Endothelial cell of umbilical vein (primary cell): ENCODE data around the gene OVCH1. TPM values are rescaled to one million over a fixed set of nuclear protein-coding genes. Genes with fewer than 3 reads are reported as not detected.

Experiments
- BruUV-seq: library from RNA; stranded (reverse); fragments of 400-500 nt; replicated peaks from 2 replicates; lab custom pipeline; 2021; lab: Mats Ljungman, UMichigan
- CTCF ChIA-PET: fragments of 300-600, 350-600 bp; sonication (Branson Sonifier 250); formaldehyde crosslinking; loops from one replicate; lab custom pipeline; 2021; ENCODE audit warnings: antibody characterized with exemption, inconsistent platforms; lab: Charles Lee
- POLR2A ChIA-PET: fragments of 300-600, 350-600 bp; sonication (Branson Sonifier 250); formaldehyde crosslinking; loops from one replicate; lab custom pipeline; 2021; ENCODE audit warnings: antibody characterized with exemption, inconsistent platforms; lab: Charles Lee
- DNase-seq: peaks from one replicate; pipeline ENCODE4 v3.0.0-alpha.2; 2011; ENCODE audit warnings: low read depth, low spot score
- FAIRE-seq: peaks from 2 replicates; lab custom pipeline; 2011; peaks lifted over from hg19 to GRCh38; lab: Jason Lieb, UNC
- H2AFZ ChIP-seq: 2 replicates; pipeline ENCODE4 v1.6.0; 2012; ENCODE audit warnings: low read depth, low read length, control low read depth, inconsistent platforms
- H3K27ac ChIP-seq: 2 replicates; pipeline ENCODE4 v1.5.1; 2011; ENCODE audit warnings: low read depth, mild to moderate bottlenecking, control low read depth, low read length, moderate library complexity; ENCODE audit not compliant: insufficient read depth
- H3K27me3 ChIP-seq, 2 experiments: 2 replicates each; pipeline versions ENCODE4 v1.6.0 to v1.6.1; 2011; ENCODE audit warnings: low read length in 2 of 2, mixed read lengths in 1 of 2; ENCODE audit not compliant: control insufficient read depth in 2 of 2, insufficient read depth in 2 of 2
- H3K36me3 ChIP-seq, 2 experiments: 2 replicates in 1 of 2; 3 replicates in 1 of 2; pipeline ENCODE4 v1.5.1; 2011; ENCODE audit warnings: low read length in 2 of 2, mild to moderate bottlenecking in 1 of 2, moderate library complexity in 1 of 2; ENCODE audit not compliant: control insufficient read depth in 2 of 2, insufficient read depth in 2 of 2; ENCODE audit errors: extremely low read depth in 1 of 2
- H3K4me1 ChIP-seq: 3 replicates; pipeline ENCODE4 v1.5.1; 2011; ENCODE audit warnings: mild to moderate bottlenecking, low read length; ENCODE audit not compliant: control insufficient read depth, insufficient read depth; ENCODE audit errors: extremely low read depth
- H3K4me2 ChIP-seq: 2 replicates; pipeline ENCODE4 v1.6.1; 2011; ENCODE audit warnings: low read length, control low read depth, mixed read lengths; ENCODE audit not compliant: insufficient read depth
- H3K4me3 ChIP-seq, 3 experiments: fragments of 200-600 bp in 1 of 3; sonication (generic), shearing (Covaris generic) in 1 of 3; replicated peaks in 1 of 3; 2 replicates each; pipeline ENCODE4 v1.5.1; 2011 to 2016; ENCODE audit warnings: control low read depth in 3 of 3, low read length in 3 of 3, mild to moderate bottlenecking in 2 of 3, inconsistent platforms in 1 of 3, low read depth in 1 of 3, moderate library complexity in 1 of 3; ENCODE audit not compliant: insufficient read depth in 1 of 3
- H3K79me2 ChIP-seq: 2 replicates; pipeline ENCODE4 v1.6.0; 2012; ENCODE audit warnings: low read length, inconsistent platforms; ENCODE audit not compliant: control insufficient read depth, insufficient read depth
- H3K9ac ChIP-seq: replicated peaks from 2 replicates; pipeline ENCODE3; 2011; ENCODE audit warnings: low read length, control low read depth; ENCODE audit not compliant: insufficient read depth; ENCODE audit errors: extremely low read depth
- H3K9me1 ChIP-seq: replicated peaks from 3 replicates; pipeline ENCODE4 v1.6.0; 2011; ENCODE audit warnings: mild to moderate bottlenecking, low read length; ENCODE audit not compliant: control insufficient read depth, insufficient read depth; ENCODE audit errors: extremely low read depth
- H3K9me3 ChIP-seq: replicated peaks from 2 replicates; pipeline ENCODE4 v1.5.1; 2012; ENCODE audit warnings: low read length, inconsistent platforms; ENCODE audit not compliant: control insufficient read depth, insufficient read depth
- H4K20me1 ChIP-seq: replicated peaks from 2 replicates; pipeline ENCODE3; 2011; ENCODE audit warnings: mild to moderate bottlenecking, low read length; ENCODE audit not compliant: control insufficient read depth, insufficient read depth; ENCODE audit errors: extremely low read depth
- CTCF ChIP-seq, 2 donors: IDR thresholded peaks; 1 replicate in 1 of 2; 2 replicates in 1 of 2; pipeline ENCODE4 v1.5.1; 2011; ENCODE audit warnings: low read length in 2 of 2, mild to moderate bottlenecking in 2 of 2, moderate library complexity in 2 of 2, control low read depth in 1 of 2, inconsistent platforms in 1 of 2, low read depth in 1 of 2; ENCODE audit not compliant: insufficient read depth in 1 of 2; ENCODE audit errors: extremely low read depth in 1 of 2
- EZH2 ChIP-seq: IDR thresholded peaks from 2 replicates; pipeline ENCODE4 v1.6.1; 2012; ENCODE audit warnings: borderline replicate concordance, low read depth, mild to moderate bottlenecking, moderate library complexity, low read length, inconsistent platforms; ENCODE audit not compliant: severe bottlenecking
- FOS ChIP-seq: IDR thresholded peaks from 2 replicates; pipeline ENCODE4 v1.6.1; 2011; ENCODE audit warnings: mild to moderate bottlenecking, low read length, moderate library complexity, borderline replicate concordance; ENCODE audit not compliant: insufficient read depth
- GATA2 ChIP-seq: IDR thresholded peaks from 2 replicates; pipeline ENCODE4 v1.7.0; 2011; ENCODE audit warnings: low read depth, mild to moderate bottlenecking, moderate library complexity, mixed read lengths, low read length; ENCODE audit not compliant: insufficient read length, insufficient read depth
- JUN ChIP-seq: IDR thresholded peaks from 2 replicates; pipeline ENCODE4 v1.6.1; 2011; ENCODE audit warnings: borderline replicate concordance, low read depth; ENCODE audit not compliant: insufficient read length, insufficient read depth
- MAX ChIP-seq: IDR thresholded peaks from 2 replicates; pipeline ENCODE4 v1.6.1; 2011; ENCODE audit not compliant: insufficient read depth, insufficient read length
- MYC ChIP-seq: IDR thresholded peaks from one replicate; pipeline ENCODE4 v1.6.1; 2011; ENCODE audit warnings: mild to moderate bottlenecking, low read depth, low read length
- POLR2A ChIP-seq: IDR thresholded peaks from 2 replicates; pipeline ENCODE4 v1.6.1; 2012; ENCODE audit warnings: low read depth, mild to moderate bottlenecking, control low read depth, low read length
- POLR2AphosphoS5 ChIP-seq: IDR thresholded peaks from 2 replicates; pipeline ENCODE4 v1.6.1; 2012; ENCODE audit warnings: low read depth, mild to moderate bottlenecking, control low read depth, low read length, moderate library complexity; ENCODE audit not compliant: insufficient read depth
- dilution Hi-C: fragments of 300-500 bp; cut with MboI; formaldehyde crosslinking; loops from one replicate; pipeline ENCODE4 v1.15.0; 2019; ENCODE audit warnings: low sequenced_read_pairs; ENCODE audit not compliant: extremely low pct_ligation_motif_present
- intact Hi-C: fragments of 100-400 bp; cut with micrococcal nuclease; formaldehyde crosslinking; loops from one replicate; pipeline ENCODE4 v1.10.0; 2022
- polyA plus RNA-seq, 4 experiments: library from polyadenylated mRNA; depleted of rRNA in 3 of 4; stranded (reverse) in 3 of 4; unstranded in 1 of 4; fragments of >200 nt; gene quantifications; 2 replicates each; pipeline versions ENCODE4 v1.2.1 to v1.2.3, GENCODE V29; 2011 to 2012; ENCODE audit warnings: missing spikeins in 1 of 4
- total RNA-seq: library from RNA; stranded (reverse); gene quantifications from 2 replicates; pipeline ENCODE4 v1.2.3, GENCODE V29; 2021

The OVCH1 gene
- total and polyA plus RNA-seq, 2 donors (not counting 3 experiments of a cell fraction or from before 2014, with no cell fraction given): 0.01 TPM; not detected in 1

GRCh38 chr12:29455087-29455486 is 42.4 kb downstream of the OVCH1 start:
- Histone ChIP-seq H2AFZ (no peak overlapping the region), H3K36me3 (no peaks in the 10 kb centered on the region), H3K27ac (no peak overlapping the region), H3K9me1 (no peaks in the 10 kb centered on the region), H3K9me3 (no peaks in the 10 kb centered on the region), H3K27me3 (no peaks in the 10 kb centered on the region), H4K20me1 (no peaks in the 10 kb centered on the region), H3K4me3 (no peak overlapping the region), H3K4me2 (no peak overlapping the region), H3K4me1 (no peaks in the 10 kb centered on the region), H3K79me2 (no peaks in the 10 kb centered on the region), H3K9ac (no peak overlapping the region)
- no TSS peak for BruUV-seq
- intact Hi-C loops (no loop called here), dilution Hi-C loops (no loop called here)
- ChIA-PET CTCF (interaction anchor here (1.8 kb wide), 1 partner anchor 14 kb away, joined by 5 read pairs; no protein-coding TSS in a partner anchor), POLR2A (no interaction called here)
- FAIRE-seq (no peak), DNase-seq (no peak)
- TF ChIP-seq MAX (no peak), CTCF (IDR thresholded peaks at IDR 0.05; ENCODE audit: extremely low read depth in 1 of 2, insufficient read depth in 1 of 2, low read depth in 1 of 2, low read length in 2 of 2) (no peak), MYC (no peak), FOS (no peak), POLR2AphosphoS5 (no peak), POLR2A (no peak), JUN (no peak), EZH2 (no peak), GATA2 (no peak)
